Measurements from ENCODE around the gene MYBBP1A. TPM values are rescaled to one million over a fixed set of nuclear protein-coding genes. Genes with fewer than 3 reads are reported as not detected.

The MYBBP1A gene
- polyA plus RNA-seq, 2 of the 4 experiments (the other 2 are of a cell fraction), result 42.9 to 95.1 TPM

DNA sequence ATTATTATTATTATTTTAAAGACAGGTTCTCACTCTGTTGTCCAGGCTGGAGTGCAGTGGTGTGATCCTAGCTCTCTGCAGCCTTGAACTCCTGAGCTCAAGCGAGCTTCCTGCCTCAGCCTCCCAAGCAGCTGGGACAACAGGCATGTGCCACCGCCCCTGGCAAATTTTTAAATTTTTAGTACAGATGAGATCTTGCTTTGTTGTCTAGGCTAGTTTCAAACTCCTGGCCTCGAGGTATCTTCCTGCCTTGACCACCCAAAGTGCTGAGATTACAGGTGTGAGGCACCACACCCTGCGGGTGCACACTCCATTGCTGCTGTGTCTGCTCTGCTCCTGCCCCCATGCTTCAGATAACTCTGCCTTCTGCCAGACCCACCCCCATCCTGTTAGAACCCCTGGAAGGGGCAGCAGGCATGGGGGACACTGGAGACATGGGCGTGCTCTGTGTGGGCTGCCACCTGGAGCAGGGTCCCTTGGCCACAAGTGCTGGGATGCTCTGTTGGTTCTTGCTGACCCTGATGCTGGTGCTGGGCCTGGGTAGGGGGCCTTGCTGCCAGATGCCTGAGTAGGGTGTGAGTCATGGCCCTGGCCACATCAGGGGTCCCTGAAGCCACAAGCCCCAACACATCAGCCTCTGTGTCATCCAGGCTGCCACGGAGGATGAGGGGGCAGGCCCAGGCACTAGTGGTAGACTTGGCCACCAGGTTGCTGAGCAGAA is 2.6 kb upstream of the MYBBP1A start:
- H3K9me3 ChIP-seq, result no peaks in the 10 kb centered on the region
- WGBS (ENCODE audit: missing lambda C conversion rate), result 74% methylated on average over 6 of the region's 6 CpGs
- no peak for DNase-seq (ENCODE audit: low read depth in 1 of 2, low spot score in 1 of 2)
- no peak for ATAC-seq
- H3K4me2 ChIP-seq, result no peak overlapping the region
- no peak for FAIRE-seq
- no peak for TF ChIP-seq NFE2L2 (conservative IDR thresholded peaks at IDR 0.05; ENCODE audit: low read length)
- TF ChIP-seq, protein P1, sequence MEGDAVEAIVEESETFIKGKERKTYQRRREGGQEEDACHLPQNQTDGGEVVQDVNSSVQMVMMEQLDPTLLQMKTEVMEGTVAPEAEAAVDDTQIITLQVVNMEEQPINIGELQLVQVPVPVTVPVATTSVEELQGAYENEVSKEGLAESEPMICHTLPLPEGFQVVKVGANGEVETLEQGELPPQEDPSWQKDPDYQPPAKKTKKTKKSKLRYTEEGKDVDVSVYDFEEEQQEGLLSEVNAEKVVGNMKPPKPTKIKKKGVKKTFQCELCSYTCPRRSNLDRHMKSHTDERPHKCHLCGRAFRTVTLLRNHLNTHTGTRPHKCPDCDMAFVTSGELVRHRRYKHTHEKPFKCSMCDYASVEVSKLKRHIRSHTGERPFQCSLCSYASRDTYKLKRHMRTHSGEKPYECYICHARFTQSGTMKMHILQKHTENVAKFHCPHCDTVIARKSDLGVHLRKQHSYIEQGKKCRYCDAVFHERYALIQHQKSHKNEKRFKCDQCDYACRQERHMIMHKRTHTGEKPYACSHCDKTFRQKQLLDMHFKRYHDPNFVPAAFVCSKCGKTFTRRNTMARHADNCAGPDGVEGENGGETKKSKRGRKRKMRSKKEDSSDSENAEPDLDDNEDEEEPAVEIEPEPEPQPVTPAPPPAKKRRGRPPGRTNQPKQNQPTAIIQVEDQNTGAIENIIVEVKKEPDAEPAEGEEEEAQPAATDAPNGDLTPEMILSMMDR (IDR thresholded peaks at IDR 0.05), result no peak
- no peak for TF ChIP-seq RFX5 (IDR thresholded peaks at IDR 0.05)
- TF ChIP-seq RNF2 (IDR thresholded peaks at IDR 0.05; ENCODE audit: borderline replicate concordance, low read depth), result no peak
- TF ChIP-seq, protein P2, sequence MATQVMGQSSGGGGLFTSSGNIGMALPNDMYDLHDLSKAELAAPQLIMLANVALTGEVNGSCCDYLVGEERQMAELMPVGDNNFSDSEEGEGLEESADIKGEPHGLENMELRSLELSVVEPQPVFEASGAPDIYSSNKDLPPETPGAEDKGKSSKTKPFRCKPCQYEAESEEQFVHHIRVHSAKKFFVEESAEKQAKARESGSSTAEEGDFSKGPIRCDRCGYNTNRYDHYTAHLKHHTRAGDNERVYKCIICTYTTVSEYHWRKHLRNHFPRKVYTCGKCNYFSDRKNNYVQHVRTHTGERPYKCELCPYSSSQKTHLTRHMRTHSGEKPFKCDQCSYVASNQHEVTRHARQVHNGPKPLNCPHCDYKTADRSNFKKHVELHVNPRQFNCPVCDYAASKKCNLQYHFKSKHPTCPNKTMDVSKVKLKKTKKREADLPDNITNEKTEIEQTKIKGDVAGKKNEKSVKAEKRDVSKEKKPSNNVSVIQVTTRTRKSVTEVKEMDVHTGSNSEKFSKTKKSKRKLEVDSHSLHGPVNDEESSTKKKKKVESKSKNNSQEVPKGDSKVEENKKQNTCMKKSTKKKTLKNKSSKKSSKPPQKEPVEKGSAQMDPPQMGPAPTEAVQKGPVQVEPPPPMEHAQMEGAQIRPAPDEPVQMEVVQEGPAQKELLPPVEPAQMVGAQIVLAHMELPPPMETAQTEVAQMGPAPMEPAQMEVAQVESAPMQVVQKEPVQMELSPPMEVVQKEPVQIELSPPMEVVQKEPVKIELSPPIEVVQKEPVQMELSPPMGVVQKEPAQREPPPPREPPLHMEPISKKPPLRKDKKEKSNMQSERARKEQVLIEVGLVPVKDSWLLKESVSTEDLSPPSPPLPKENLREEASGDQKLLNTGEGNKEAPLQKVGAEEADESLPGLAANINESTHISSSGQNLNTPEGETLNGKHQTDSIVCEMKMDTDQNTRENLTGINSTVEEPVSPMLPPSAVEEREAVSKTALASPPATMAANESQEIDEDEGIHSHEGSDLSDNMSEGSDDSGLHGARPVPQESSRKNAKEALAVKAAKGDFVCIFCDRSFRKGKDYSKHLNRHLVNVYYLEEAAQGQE (IDR thresholded peaks at IDR 0.05), result no peak
- H3K4me1 ChIP-seq, result peaks cover 12% of the 10 kb centered on the region
- ChIA-PET POLR2A (no interaction called here), CTCF (interaction anchor here (0.6 to 5.9 kb wide), 5 partner anchors 9 to 324 kb away, joined by 3 to 78 read pairs (median 3); partner anchors contain the start of gene SMTNL2)
- no peak overlapping the region for H3K4me3 ChIP-seq
- no peak overlapping the region for H3K27ac ChIP-seq

DNA sequence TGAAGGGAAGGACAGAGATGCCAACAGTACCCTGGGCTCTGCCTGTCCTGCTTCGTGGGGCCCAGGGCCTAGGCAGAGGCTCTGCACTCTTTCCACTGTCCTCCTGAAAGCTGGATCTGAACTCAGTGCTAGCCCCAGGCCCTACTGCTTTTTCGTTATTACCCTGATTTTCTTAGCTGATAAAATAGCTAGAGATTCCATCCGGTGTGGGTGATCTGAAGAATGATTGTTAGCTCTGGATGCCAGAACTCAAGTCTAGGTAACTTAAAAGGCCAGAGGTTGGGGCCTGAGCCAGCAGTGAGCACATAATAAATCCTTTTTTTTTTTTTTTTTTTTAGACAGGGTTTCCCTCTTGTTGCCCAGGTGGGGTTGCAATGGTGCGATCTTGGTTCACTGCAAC is 1.8 kb upstream of the MYBBP1A start:
- POLR2A ChIA-PET, result no interaction called here
- no peak for ATAC-seq
- no peak overlapping the region for H3K4me2 ChIP-seq
- TF ChIP-seq KDM5A (IDR thresholded peaks at IDR 0.05) (no peak), JUNB (IDR thresholded peaks at IDR 0.05) (no peak), TP53 (CRISPR knock-in tag; IDR thresholded peaks at IDR 0.05) (no peak), BHLHE40 (IDR thresholded peaks at IDR 0.05; ENCODE audit: low read depth, low read length) (no peak), ESRRA (IDR thresholded peaks at IDR 0.05; ENCODE audit: borderline replicate concordance, low read length) (no peak), HOXA7 (CRISPR knock-in tag; IDR thresholded peaks at IDR 0.05) (no peak), ZFP36 (IDR thresholded peaks at IDR 0.05; ENCODE audit: borderline replicate concordance, partially characterized antibody) (no peak), EHMT2 (IDR thresholded peaks at IDR 0.05; ENCODE audit: low read depth) (no peak), FOXS1 (CRISPR knock-in tag; IDR thresholded peaks at IDR 0.05) (no peak), EP300 (IDR thresholded peaks at IDR 0.05) (no peak), JUN (IDR thresholded peaks at IDR 0.05) (no peak), SREBF2 (IDR thresholded peaks at IDR 0.05) (no peak), CBX8 (IDR thresholded peaks at IDR 0.05) (no peak)
- TF ChIP-seq, protein P3, sequence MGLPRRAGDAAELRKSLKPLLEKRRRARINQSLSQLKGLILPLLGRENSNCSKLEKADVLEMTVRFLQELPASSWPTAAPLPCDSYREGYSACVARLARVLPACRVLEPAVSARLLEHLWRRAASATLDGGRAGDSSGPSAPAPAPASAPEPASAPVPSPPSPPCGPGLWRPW (IDR thresholded peaks at IDR 0.05), result no peak
- H3K9me3 ChIP-seq, result no peaks in the 10 kb centered on the region
- H3K4me1 ChIP-seq, result peaks cover 12% of the 10 kb centered on the region
- no peak for DNase-seq (ENCODE audit: low read depth in 1 of 2, low spot score in 1 of 2)
- no peak overlapping the region for H3K27ac ChIP-seq
- WGBS (ENCODE audit: missing lambda C conversion rate), result 73% methylated on average over 4 of the region's 4 CpGs
- CTCF ChIA-PET, result interaction anchor here (0.6 to 5.9 kb wide), 7 partner anchors 10 to 324 kb away, joined by 3 to 78 read pairs (median 3); partner anchors contain the start of gene SMTNL2
- no peak overlapping the region for H3K4me3 ChIP-seq
- no peak for FAIRE-seq
